ENCODE data around the gene SLC12A9.
"Not testable (repeated sequence)": the region's sequence is repeated elsewhere in the genome, so short reads cannot be mapped to it uniquely, and the experiment has no call there.

The SLC12A9 gene

DNA sequence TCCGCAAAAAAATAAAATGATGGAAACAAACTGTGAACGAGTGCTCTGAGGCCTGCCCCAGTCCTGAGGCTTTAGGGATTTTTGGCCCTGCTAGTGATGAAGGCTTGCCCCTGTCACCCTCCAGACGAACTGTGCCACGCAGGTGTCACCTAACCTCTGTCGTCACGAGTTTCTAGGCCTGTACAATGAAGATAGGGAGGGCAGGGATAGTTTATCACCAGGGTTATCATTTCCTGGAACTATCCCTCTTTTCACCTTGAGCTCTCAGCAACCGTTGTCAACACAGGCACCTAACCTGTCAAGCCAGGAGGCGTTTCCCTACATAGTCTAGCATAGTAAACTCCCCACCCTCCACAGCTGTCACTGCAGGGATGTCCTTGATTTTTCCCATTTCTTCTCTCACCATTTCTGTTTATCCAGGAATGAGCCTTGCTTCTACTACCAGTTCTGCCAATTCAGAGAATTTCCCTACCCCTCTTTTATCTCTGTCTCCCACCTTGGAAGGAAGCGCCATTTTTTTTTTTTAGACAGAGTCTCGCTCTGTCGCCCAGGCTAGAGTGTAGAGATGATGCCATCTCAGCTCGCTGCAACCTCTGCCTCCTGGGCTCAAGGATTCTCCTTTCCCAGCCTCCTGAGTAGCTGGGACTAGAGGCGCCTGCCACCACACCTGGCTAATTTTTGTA, 45.4 kb downstream of the SLC12A9 start:
- peak; percentile 59 for DNase-seq

GRCh38 chr7:100899432-100899831, 46.9 kb downstream of the SLC12A9 start:
- DNase-seq, result no peak

DNA sequence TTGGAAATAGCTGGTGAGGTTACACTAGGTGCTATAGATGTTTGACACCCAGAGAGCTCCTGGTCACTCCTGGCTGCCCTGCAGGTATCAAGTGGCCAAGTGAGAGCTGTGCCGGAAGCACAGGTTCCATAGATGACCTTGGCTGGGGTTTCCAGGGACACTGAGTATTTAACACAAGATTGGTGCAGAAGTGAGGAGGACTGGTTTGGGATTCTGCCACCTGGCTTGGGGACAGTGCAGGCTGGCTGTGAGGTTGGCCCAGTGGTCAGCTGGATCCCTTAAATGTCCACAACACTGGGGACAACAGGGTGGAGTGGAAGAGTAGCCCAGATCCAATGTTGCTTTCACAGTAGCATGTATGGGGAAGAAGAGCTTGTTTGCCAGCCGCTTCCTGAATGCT, 48.5 kb downstream of the SLC12A9 start:
- no peak for DNase-seq

- DNase-seq, result no peak
These were observed 49.4 kb downstream of the SLC12A9 start for GRCh38 chr7:100901921-100902332.

GRCh38 chr7:100902638-100903037, 50.1 kb downstream of the SLC12A9 start:
- no peak for DNase-seq

- no peak for DNase-seq
These were observed 56.0 kb downstream of the SLC12A9 start for GRCh38 chr7:100908512-100908911.

DNA sequence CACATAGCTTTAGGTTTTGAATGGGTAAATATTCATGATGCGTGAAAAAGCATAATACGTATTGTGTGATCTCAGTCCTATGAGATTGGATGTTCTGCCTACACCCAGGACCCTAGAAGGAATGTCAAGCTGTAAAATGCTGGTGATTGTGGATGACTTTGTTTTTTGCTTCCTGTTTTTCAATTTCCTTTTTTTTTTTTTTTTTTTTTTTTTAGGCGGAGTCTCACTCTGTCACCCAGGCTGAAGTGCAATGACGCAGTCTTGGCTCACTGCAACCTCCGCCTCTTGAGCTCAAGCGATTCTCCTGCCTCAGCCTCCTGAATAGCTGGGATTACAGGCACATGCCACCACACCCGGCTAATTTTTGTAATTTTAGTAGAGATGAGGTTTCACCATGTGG, 57.9 kb downstream of the SLC12A9 start:
- DNase-seq, result not testable (repeated sequence)

DNA sequence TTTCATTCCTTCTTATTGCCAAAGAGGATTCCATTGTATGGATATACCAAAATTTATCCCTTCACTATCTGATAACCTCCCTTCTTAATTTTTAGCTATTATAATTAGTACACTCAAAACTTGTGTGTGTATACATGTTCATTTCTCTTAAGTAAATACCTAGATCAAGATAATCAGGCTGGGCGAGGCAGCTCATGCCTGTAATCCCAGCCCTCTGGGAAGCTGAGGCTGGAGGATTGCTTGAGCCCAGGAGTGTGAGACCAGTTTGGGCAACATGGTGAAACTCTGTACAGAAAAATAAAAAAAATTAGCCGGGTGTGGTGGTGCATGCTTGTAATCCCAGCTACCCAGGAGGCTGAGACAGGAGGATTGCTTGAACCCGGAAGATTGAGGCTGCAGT, 59.0 kb downstream of the SLC12A9 start:
- DNase-seq, result no peak

DNA sequence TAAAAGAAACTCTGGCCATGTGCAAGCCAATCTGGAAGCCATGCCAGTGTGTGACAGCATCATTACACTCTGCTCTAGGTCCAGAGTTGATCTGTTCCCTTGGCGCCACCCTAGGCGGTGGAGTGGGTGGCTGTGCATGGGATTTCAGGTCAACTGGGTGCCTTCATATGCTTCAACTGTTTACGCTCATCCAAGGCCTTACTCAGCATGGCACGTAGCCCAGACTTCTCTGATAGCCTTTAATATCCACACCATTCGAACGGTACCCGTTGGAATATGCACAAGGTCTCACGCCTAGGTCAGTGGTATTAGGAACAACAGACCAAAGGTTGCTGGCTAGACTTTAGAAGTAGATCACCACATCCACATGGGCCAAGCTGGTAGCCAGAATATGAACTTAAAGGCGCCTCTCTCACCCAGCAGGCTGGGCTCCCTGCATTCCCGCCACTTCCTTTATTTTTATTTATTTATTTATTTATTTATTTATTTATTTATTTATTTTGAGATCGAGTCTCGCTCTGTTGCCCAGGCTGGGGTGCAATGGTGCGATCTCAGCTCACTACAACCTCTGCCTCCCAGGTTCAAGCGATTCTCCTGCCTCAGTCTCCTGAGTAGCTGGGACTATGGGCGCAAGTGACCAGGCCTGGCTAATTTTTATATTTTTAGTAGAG, 61.8 kb downstream of the SLC12A9 start:
- DNase-seq, result no peak

GRCh38 chr7:100914879-100915447, 62.5 kb downstream of the SLC12A9 start:
- no peak for DNase-seq
